GM12874 (cell line): Measurements from ENCODE around the gene DTHD1.

Experiments
- CTCF ChIP-seq: IDR thresholded peaks from 2 replicates; pipeline ENCODE4 v1.5.1; 2011; ENCODE audit warnings: low read depth, mild to moderate bottlenecking, control low read depth, low read length, moderate library complexity; ENCODE audit not compliant: insufficient read depth

The DTHD1 gene

GRCh38 chr4:36255577-36255976, 25.8 kb upstream of the DTHD1 start:
- no peak for TF ChIP-seq CTCF

- TF ChIP-seq CTCF = no peak
Measured at GRCh38 chr4:36256398-36256891, 25.0 kb upstream of the DTHD1 start.

- TF ChIP-seq CTCF = no peak
Measured at GRCh38 chr4:36260731-36261130, 20.7 kb upstream of the DTHD1 start.

GRCh38 chr4:36264207-36264826, 17.1 kb upstream of the DTHD1 start:
- no peak for TF ChIP-seq CTCF

- no peak for TF ChIP-seq CTCF
Measured at GRCh38 chr4:36267486-36268268, 13.7 kb upstream of the DTHD1 start.

GRCh38 chr4:36269101-36269500, 12.3 kb upstream of the DTHD1 start:
- no peak for TF ChIP-seq CTCF

GRCh38 chr4:36269533-36270173, 11.8 kb upstream of the DTHD1 start:
- TF ChIP-seq CTCF = no peak
